Measurements from ENCODE around the gene ATF7IP. TPM values are rescaled to one million over a fixed set of nuclear protein-coding genes. Genes with fewer than 3 reads are reported as not detected.
A peak's percentile ranks its signal among the peaks of the same experiment; 100 is the strongest.
"Not testable (repeated sequence)": the region's sequence is repeated elsewhere in the genome, so short reads cannot be mapped to it uniquely, and the experiment has no call there.

ATF7IP gene, protein sequence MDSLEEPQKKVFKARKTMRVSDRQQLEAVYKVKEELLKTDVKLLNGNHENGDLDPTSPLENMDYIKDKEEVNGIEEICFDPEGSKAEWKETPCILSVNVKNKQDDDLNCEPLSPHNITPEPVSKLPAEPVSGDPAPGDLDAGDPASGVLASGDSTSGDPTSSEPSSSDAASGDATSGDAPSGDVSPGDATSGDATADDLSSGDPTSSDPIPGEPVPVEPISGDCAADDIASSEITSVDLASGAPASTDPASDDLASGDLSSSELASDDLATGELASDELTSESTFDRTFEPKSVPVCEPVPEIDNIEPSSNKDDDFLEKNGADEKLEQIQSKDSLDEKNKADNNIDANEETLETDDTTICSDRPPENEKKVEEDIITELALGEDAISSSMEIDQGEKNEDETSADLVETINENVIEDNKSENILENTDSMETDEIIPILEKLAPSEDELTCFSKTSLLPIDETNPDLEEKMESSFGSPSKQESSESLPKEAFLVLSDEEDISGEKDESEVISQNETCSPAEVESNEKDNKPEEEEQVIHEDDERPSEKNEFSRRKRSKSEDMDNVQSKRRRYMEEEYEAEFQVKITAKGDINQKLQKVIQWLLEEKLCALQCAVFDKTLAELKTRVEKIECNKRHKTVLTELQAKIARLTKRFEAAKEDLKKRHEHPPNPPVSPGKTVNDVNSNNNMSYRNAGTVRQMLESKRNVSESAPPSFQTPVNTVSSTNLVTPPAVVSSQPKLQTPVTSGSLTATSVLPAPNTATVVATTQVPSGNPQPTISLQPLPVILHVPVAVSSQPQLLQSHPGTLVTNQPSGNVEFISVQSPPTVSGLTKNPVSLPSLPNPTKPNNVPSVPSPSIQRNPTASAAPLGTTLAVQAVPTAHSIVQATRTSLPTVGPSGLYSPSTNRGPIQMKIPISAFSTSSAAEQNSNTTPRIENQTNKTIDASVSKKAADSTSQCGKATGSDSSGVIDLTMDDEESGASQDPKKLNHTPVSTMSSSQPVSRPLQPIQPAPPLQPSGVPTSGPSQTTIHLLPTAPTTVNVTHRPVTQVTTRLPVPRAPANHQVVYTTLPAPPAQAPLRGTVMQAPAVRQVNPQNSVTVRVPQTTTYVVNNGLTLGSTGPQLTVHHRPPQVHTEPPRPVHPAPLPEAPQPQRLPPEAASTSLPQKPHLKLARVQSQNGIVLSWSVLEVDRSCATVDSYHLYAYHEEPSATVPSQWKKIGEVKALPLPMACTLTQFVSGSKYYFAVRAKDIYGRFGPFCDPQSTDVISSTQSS
- total RNA-seq = 58.2 TPM

DNA sequence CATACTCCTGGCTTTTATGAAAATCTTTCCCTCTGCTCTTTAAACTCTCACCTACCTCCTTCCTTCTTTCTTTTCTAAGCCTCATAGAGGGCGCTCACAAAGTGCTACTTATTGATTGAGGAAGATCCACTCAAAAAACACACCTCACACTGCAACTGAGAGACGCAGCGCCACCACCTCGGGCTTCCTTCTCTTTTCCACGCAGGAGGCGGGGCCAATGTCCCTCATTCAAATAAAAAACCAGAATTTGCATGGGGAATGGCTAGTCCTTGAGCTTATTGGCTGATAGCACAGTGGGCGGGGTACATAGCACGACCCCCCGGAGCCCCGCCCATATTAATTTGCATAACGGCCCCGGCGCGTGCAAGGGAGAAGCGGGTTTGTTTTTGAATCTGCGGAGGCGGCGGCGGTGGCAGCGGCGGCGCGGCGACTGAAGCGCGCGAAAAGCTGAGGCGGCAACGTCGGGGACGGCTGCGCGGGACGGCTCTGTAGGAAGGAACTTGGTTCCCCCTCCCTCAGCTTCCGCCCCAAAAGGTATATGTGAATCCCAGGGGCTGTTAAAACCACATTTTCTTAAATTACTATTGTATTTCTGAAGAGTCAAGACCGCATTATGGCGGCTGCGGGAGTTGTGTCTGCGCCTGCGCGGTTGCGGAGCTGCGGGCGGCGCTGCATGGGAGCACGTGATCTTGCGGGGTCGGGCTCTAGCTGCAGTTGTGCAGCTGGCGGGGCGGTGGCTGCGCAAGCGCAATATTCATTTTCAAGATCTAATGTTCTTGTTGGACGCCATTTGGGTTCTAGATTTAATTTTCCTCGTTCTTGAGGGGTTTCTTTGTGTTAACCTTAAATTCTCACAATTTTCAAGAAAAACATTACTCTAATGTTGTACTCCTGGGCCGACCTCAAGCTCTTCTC lies at the start of gene ATF7IP:
TSS of gene ATF7IP (plus strand) at position 389 of the 915 bp plus-strand sequence. CDS start 58,234 bp downstream, outside the sequence.
- intact Hi-C loops (cut with DNase I) = loop anchor here (1.0 to 5.0 kb wide), 5 partner anchors 37 to 407 kb away; a partner anchor contains a TSS
- Histone ChIP-seq H3K36me3 (no peaks in the 10 kb centered on the region), H3K27ac (peak within 1 kb of the TSS; percentile 96 to 98), H3K4me3 (peak within 1 kb of the TSS; percentile 73 to 84), H3K9me3 (no peaks in the 10 kb centered on the region), H3K4me1 (peaks cover 0 to 5% of the 10 kb centered on the region in 2 donors), H3K27me3 (no peaks in the 10 kb centered on the region)
- DNase-seq (ENCODE audit: low spot score in 2 of 2) = peak; percentile 93 to 98
- TF ChIP-seq CTCF (IDR thresholded peaks at IDR 0.05) = peak in 1 of 3 experiments; percentile 18

GRCh38 chr12:14317362-14318146 lies 47.9 kb upstream of the ATF7IP start:
- Histone ChIP-seq H3K27ac (no peak overlapping the region), H3K36me3 (no peaks in the 10 kb centered on the region), H3K4me3 (no peak overlapping the region), H3K9me3 (no peaks in the 10 kb centered on the region), H3K27me3 (no peaks in the 10 kb centered on the region), H3K4me1 (no peaks in the 10 kb centered on the region)
- no peak for DNase-seq (ENCODE audit: low spot score in 2 of 2)
- no peak for TF ChIP-seq CTCF (IDR thresholded peaks at IDR 0.05)
- intact Hi-C loops (cut with DNase I) = no loop called here

DNA sequence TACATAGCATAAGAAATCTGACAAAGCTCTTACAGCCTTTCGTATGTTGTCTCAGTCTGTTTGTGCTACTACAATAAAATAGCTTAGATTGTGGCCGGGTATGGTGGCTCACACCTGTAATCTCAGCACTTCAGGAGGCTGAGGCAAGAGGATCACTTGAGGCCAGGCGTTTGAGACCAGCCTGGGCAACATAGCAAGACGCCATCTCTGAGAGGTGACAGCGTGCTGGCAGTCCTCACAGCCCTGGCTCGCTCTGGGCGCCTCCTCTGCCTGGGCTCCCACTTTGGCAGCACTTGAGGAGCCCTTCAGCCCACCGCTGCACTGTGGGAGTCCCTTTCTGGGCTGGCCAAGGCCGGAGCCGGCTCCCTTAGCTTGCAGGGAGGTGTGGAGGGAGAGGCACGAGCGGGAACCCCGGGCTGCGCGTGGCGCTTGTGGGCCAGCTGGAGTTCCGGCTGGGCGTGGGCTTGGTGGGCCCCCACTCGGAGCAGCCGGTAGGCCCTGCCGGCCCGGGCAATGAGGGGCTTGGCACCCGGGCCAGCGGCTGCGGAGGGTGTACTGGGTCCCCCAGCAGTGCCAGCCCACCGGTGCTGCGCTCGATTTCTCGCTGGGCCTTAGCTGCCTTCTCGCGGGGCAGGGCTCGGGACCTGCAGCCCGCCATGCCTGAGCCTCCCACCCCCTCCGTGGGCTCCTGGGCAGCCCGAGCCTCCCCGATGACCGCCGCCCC lies 45.6 kb upstream of the ATF7IP start:
- H3K4me3 ChIP-seq = not testable (repeated sequence)

GRCh38 chr12:14322403-14322802 lies 43.1 kb upstream of the ATF7IP start:
- no peak overlapping the region for H3K4me3 ChIP-seq
- no peaks in the 10 kb centered on the region for H3K27me3 ChIP-seq
- TF ChIP-seq CTCF (IDR thresholded peaks at IDR 0.05) = no peak
- no peak for DNase-seq (ENCODE audit: low spot score in 2 of 2)
- no peaks in the 10 kb centered on the region for H3K9me3 ChIP-seq
- intact Hi-C loops (cut with DNase I) = no loop called here
- no peak overlapping the region for H3K27ac ChIP-seq
- no peaks in the 10 kb centered on the region for H3K36me3 ChIP-seq
- H3K4me1 ChIP-seq = no peaks in the 10 kb centered on the region

More for the DNA sequence above, 45.6 kb upstream of the ATF7IP start:
- H3K36me3 ChIP-seq; H3K9me3 ChIP-seq; H3K27me3 ChIP-seq; H3K4me1 ChIP-seq; intact Hi-C loops (cut with DNase I); H3K27ac ChIP-seq; DNase-seq (ENCODE audit: low spot score in 2 of 2): not testable (repeated sequence)

All from ascending aorta (tissue), 2 donors.